HUDEP-2 (cell line): ENCODE measurements around the gene FAM9A.
A peak's percentile ranks its signal among the peaks of the same experiment; 100 is the strongest.
"Not testable (repeated sequence)": the region's sequence is repeated elsewhere in the genome, so short reads cannot be mapped to it uniquely, and the experiment has no call there.

Experiments used
- DNase-seq, 76 experiments: peaks; one replicate each; lab custom pipeline; 2025; ENCODE audit not compliant: unreplicated experiment in 76 of 76; lab: John Stamatoyannopoulos, UW

Gene FAM9A

GRCh38 chrX:8805046-8805445 is 3.9 kb upstream of the FAM9A start:
- DNase-seq = no peak

GRCh38 chrX:8803326-8803725 is 2.1 kb upstream of the FAM9A start:
- no peak for DNase-seq

- not testable (repeated sequence) for DNase-seq
Observed at GRCh38 chrX:8800351-8800750, 832 bp downstream of the FAM9A start.

- DNase-seq = not testable (repeated sequence)
Observed at GRCh38 chrX:8799281-8799680, 1.9 kb downstream of the FAM9A start.

- DNase-seq = not testable (repeated sequence)
Observed at GRCh38 chrX:8798702-8799101, 2.5 kb downstream of the FAM9A start.

- not testable (repeated sequence) for DNase-seq
Observed at GRCh38 chrX:8787119-8787518, 14.1 kb downstream of the FAM9A start.

GRCh38 chrX:8784162-8784561 is 17.0 kb downstream of the FAM9A start:
- no peak for DNase-seq

- DNase-seq = no peak
Observed at GRCh38 chrX:8783714-8784098, 17.5 kb downstream of the FAM9A start.

GRCh38 chrX:8783097-8783713 is 18.0 kb downstream of the FAM9A start:
- peak in 18 of 76 experiments; percentile 0 to 19 (median 1) for DNase-seq

- DNase-seq = no peak
Observed at GRCh38 chrX:8782595-8782994, 18.6 kb downstream of the FAM9A start.

GRCh38 chrX:8781921-8782320 is 19.3 kb downstream of the FAM9A start:
- not testable (repeated sequence) for DNase-seq

GRCh38 chrX:8773117-8773516 is 28.1 kb downstream of the FAM9A start:
- DNase-seq = no peak

GRCh38 chrX:8760021-8760420 is 41.2 kb downstream of the FAM9A start:
- DNase-seq = no peak

- not testable (repeated sequence) for DNase-seq
Observed at GRCh38 chrX:8758706-8759105, 42.5 kb downstream of the FAM9A start.

- DNase-seq = not testable (repeated sequence)
Observed at GRCh38 chrX:8757609-8758389, 43.4 kb downstream of the FAM9A start.

GRCh38 chrX:8755813-8756212 is 45.4 kb downstream of the FAM9A start:
- DNase-seq = no peak

GRCh38 chrX:8755116-8755515 is 46.1 kb downstream of the FAM9A start:
- DNase-seq = no peak

GRCh38 chrX:8749697-8750096 is 51.5 kb downstream of the FAM9A start:
- DNase-seq = no peak

- peak in 4 of 76 experiments; percentile 0 to 2 (median 0) for DNase-seq
Observed at GRCh38 chrX:8748855-8749254, 52.3 kb downstream of the FAM9A start.

- DNase-seq = peak in 44 of 76 experiments; percentile 0 to 42 (median 6)
Observed at GRCh38 chrX:8743126-8743732, 58.0 kb downstream of the FAM9A start.

- DNase-seq = no peak
Observed at GRCh38 chrX:8741981-8742380, 59.2 kb downstream of the FAM9A start.
